KOPT-K1 (cell line): Measurements from ENCODE around the gene SH2D7.

Source experiments
- H3K27ac ChIP-seq: fragments of 200-600 bp; sonication (generic); 2 replicates; pipeline ENCODE4 v1.5.1; 2016; ENCODE audit warnings: antibody characterized with exemption, mild to moderate bottlenecking, low read depth, low read length; ENCODE audit not compliant: poor library complexity, severe bottlenecking
- H3K36me3 ChIP-seq: fragments of 200-600 bp; sonication (generic); 2 replicates; pipeline ENCODE4 v1.5.1; 2017; ENCODE audit warnings: antibody characterized with exemption, mild to moderate bottlenecking, low read length, moderate library complexity; ENCODE audit not compliant: insufficient read depth
- H3K9me3 ChIP-seq: fragments of 200-600 bp; sonication (generic); 2 replicates; pipeline ENCODE4 v1.5.1; 2017; ENCODE audit warnings: antibody characterized with exemption, low read length, mild to moderate bottlenecking; ENCODE audit not compliant: insufficient read depth, poor library complexity, severe bottlenecking

The SH2D7 gene

GRCh38 chr15:78102211-78102610, 9.8 kb downstream of the SH2D7 start:
- Histone ChIP-seq H3K36me3 (no peaks in the 10 kb centered on the region), H3K9me3 (no peaks in the 10 kb centered on the region), H3K27ac (peak overlapping the region; percentile 89)

- Histone ChIP-seq H3K36me3 (no peaks in the 10 kb centered on the region), H3K27ac (peak overlapping the region; percentile 89), H3K9me3 (no peaks in the 10 kb centered on the region)
Observed at GRCh38 chr15:78102741-78103140, 10.4 kb downstream of the SH2D7 start.

- H3K9me3 ChIP-seq, result no peaks in the 10 kb centered on the region
- H3K27ac ChIP-seq, result peak overlapping the region; percentile 89
- no peaks in the 10 kb centered on the region for H3K36me3 ChIP-seq
Observed at GRCh38 chr15:78103406-78104118, 11.2 kb downstream of the SH2D7 start.

GRCh38 chr15:78104119-78104479, 11.7 kb downstream of the SH2D7 start:
- no peaks in the 10 kb centered on the region for H3K9me3 ChIP-seq
- H3K27ac ChIP-seq, result peak overlapping the region; percentile 89
- H3K36me3 ChIP-seq, result no peaks in the 10 kb centered on the region

GRCh38 chr15:78104566-78105475, 12.5 kb downstream of the SH2D7 start:
- Histone ChIP-seq H3K36me3 (no peaks in the 10 kb centered on the region), H3K27ac (peak overlapping the region; percentile 89), H3K9me3 (no peaks in the 10 kb centered on the region)

- no peaks in the 10 kb centered on the region for H3K36me3 ChIP-seq
- H3K9me3 ChIP-seq, result no peaks in the 10 kb centered on the region
Observed at GRCh38 chr15:78105476-78106241, 13.3 kb downstream of the SH2D7 start.

GRCh38 chr15:78107471-78107870, 15.1 kb downstream of the SH2D7 start:
- H3K36me3 ChIP-seq, result no peaks in the 10 kb centered on the region
- no peak overlapping the region for H3K27ac ChIP-seq
- no peaks in the 10 kb centered on the region for H3K9me3 ChIP-seq

More at GRCh38 chr15:78105476-78106241, 13.3 kb downstream of the SH2D7 start:
- peak overlapping the region; percentile 89 for H3K27ac ChIP-seq

GRCh38 chr15:78108300-78109084, 16.1 kb downstream of the SH2D7 start:
- Histone ChIP-seq H3K27ac (no peak overlapping the region), H3K36me3 (no peaks in the 10 kb centered on the region)

GRCh38 chr15:78109156-78109555, 16.8 kb downstream of the SH2D7 start:
- no peak overlapping the region for H3K27ac ChIP-seq

More at GRCh38 chr15:78108300-78109084, 16.1 kb downstream of the SH2D7 start:
- no peaks in the 10 kb centered on the region for H3K9me3 ChIP-seq

GRCh38 chr15:78110096-78110495, 17.7 kb downstream of the SH2D7 start:
- H3K36me3 ChIP-seq, result no peaks in the 10 kb centered on the region
- no peak overlapping the region for H3K27ac ChIP-seq
- H3K9me3 ChIP-seq, result no peaks in the 10 kb centered on the region

More at GRCh38 chr15:78109156-78109555, 16.8 kb downstream of the SH2D7 start:
- Histone ChIP-seq H3K9me3 (no peaks in the 10 kb centered on the region), H3K36me3 (no peaks in the 10 kb centered on the region)

- H3K36me3 ChIP-seq, result no peaks in the 10 kb centered on the region
- H3K9me3 ChIP-seq, result no peaks in the 10 kb centered on the region
- no peak overlapping the region for H3K27ac ChIP-seq
Observed at GRCh38 chr15:78110916-78111475, 18.6 kb downstream of the SH2D7 start.

- Histone ChIP-seq H3K27ac (no peak overlapping the region), H3K9me3 (no peaks in the 10 kb centered on the region), H3K36me3 (no peaks in the 10 kb centered on the region)
Observed at GRCh38 chr15:78111788-78112187, 19.4 kb downstream of the SH2D7 start.

- Histone ChIP-seq H3K27ac (no peak overlapping the region), H3K36me3 (no peaks in the 10 kb centered on the region), H3K9me3 (no peaks in the 10 kb centered on the region)
Observed at GRCh38 chr15:78112551-78112950, 20.2 kb downstream of the SH2D7 start.

GRCh38 chr15:78120523-78120922, 28.2 kb downstream of the SH2D7 start:
- no peak overlapping the region for H3K27ac ChIP-seq
- no peaks in the 10 kb centered on the region for H3K36me3 ChIP-seq
- no peaks in the 10 kb centered on the region for H3K9me3 ChIP-seq
